HepG2 (cell line): ENCODE data around the gene TNRC18. TPM values are rescaled to one million over a fixed set of nuclear protein-coding genes. Genes with fewer than 3 reads are reported as not detected.
A peak's percentile ranks its signal among the peaks of the same experiment; 100 is the strongest.

ENCODE experiments used
- ERF ChIP-seq: IDR thresholded peaks from 2 replicates; pipeline ENCODE4 v1.6.1; 2018; ENCODE audit warnings: missing biosample characterization, missing genetic modification reagents
- FOSL2 ChIP-seq: sonication (generic); formaldehyde crosslinking; IDR thresholded peaks from 2 replicates; pipeline ENCODE4 v1.4.0; 2020; ENCODE audit warnings: missing genetic modification reagents
- GLMP ChIP-seq: sonication (generic); formaldehyde crosslinking; IDR thresholded peaks from 2 replicates; pipeline ENCODE4 v1.9.0; 2021; ENCODE audit warnings: missing genetic modification reagents, mild to moderate bottlenecking, borderline replicate concordance
- NFIC ChIP-seq: IDR thresholded peaks from 2 replicates; pipeline ENCODE4 v1.6.1; 2012; ENCODE audit warnings: mild to moderate bottlenecking, low read length, inconsistent platforms
- SETDB1 ChIP-seq: sonication (generic); formaldehyde crosslinking; IDR thresholded peaks from 2 replicates; pipeline ENCODE4 v1.5.1; 2020; ENCODE audit warnings: missing genetic modification reagents, mild to moderate bottlenecking, borderline replicate concordance
- SP5 ChIP-seq: IDR thresholded peaks from 2 replicates; pipeline ENCODE4 v1.6.1; 2016; ENCODE audit warnings: low read depth, borderline replicate concordance
- TFDP1 ChIP-seq: IDR thresholded peaks from 2 replicates; pipeline ENCODE4 v1.6.1; 2016; ENCODE audit warnings: missing compliant biosample characterization, missing genetic modification reagents, borderline replicate concordance
- ZNF121 ChIP-seq: sonication (generic); formaldehyde crosslinking; IDR thresholded peaks from 2 replicates; pipeline ENCODE4 v1.5.0; 2020; ENCODE audit warnings: mild to moderate bottlenecking, missing genetic modification reagents
- ZNF142 ChIP-seq: sonication (generic); formaldehyde crosslinking; IDR thresholded peaks from 2 replicates; pipeline ENCODE4 v1.4.0; 2020; ENCODE audit warnings: missing genetic modification reagents
- ZNF33A ChIP-seq: sonication (generic); formaldehyde crosslinking; IDR thresholded peaks from 2 replicates; pipeline ENCODE4 v1.5.1; 2020; ENCODE audit warnings: missing genetic modification reagents, mild to moderate bottlenecking, moderate library complexity, borderline replicate concordance
- ZSCAN30 ChIP-seq: sonication (generic); formaldehyde crosslinking; IDR thresholded peaks from 2 replicates; pipeline ENCODE4 v1.5.0; 2020; ENCODE audit warnings: mild to moderate bottlenecking, missing genetic modification reagents
- ZZZ3 ChIP-seq: sonication (generic); formaldehyde crosslinking; IDR thresholded peaks from 2 replicates; pipeline ENCODE4 v1.4.0; 2020; ENCODE audit warnings: missing genetic modification reagents, mild to moderate bottlenecking, borderline replicate concordance
- polyA plus RNA-seq, 8 experiments: library from polyadenylated mRNA; depleted of rRNA in 3 of 8; stranded (reverse) in 7 of 8; unstranded in 1 of 8; fragments of >200 nt; fragmentation: Illumina TruSeq in 4 of 8; extraction: Trizol in 4 of 8; gene quantifications; 2 replicates each; pipeline versions ENCODE4 v1.2.1 to v1.2.3, GENCODE V29; 2011 to 2016; ENCODE audit warnings: low read depth in 4 of 8, missing spikeins in 1 of 8, mixed read lengths in 1 of 8; ENCODE audit not compliant: insufficient read depth in 1 of 8
- total RNA-seq, 5 experiments: library from RNA; depleted of rRNA; stranded (reverse); fragments of >200 nt; fragmentation: Illumina TruSeq; extraction: Trizol; gene quantifications; 2 replicates each; pipeline ENCODE4 v1.2.3, GENCODE V29; 2016; ENCODE audit warnings: low read depth in 1 of 5
- TF ChIP-seq, protein P1 (sequence below): sonication (generic); formaldehyde crosslinking; IDR thresholded peaks from 2 replicates; pipeline ENCODE4 v1.5.0; 2020; ENCODE audit warnings: mild to moderate bottlenecking, missing genetic modification reagents, borderline replicate concordance
- TF ChIP-seq, protein P2 (sequence below): sonication (generic); formaldehyde crosslinking; IDR thresholded peaks from 2 replicates; pipeline ENCODE4 v1.4.0; 2020; ENCODE audit warnings: missing genetic modification reagents, borderline replicate concordance

TNRC18 gene
- total and polyA plus RNA-seq, 2 of the 13 experiments (the other 11 are each of a cell fraction or from before 2014, with no cell fraction given), result 11.7 to 17.4 TPM

DNA sequence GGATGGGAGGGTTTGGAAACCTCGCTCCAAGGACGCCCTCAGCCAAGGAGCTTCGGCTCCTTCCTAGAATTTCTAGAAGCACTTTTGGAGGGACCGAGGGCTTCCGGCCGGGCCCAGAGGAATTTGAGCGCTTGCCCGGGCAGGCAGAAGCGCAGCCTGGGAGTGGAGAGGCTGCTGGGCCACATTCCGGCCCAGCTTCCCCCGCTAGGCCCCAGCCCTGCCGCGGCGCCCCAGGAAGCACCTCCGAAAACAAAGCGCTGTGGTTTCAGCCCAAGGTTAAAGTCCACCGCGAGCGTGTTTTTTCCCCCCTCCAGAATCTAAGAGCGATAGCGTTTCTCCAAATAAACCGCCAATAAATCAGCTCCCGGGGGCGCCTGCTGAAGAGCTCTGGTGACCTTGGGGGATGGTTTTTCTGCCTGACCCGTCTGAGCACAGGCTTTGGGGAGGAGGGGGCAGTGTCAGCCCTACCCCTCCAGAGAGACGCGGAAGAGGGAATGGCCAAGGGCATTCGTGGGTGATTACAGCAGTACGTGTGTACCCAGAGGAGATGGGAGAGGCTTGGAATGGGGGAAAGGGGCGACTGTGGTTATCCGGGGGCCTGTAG lies 5.7 kb upstream of the TNRC18 start (continued):
- TF ChIP-seq, protein P1, sequence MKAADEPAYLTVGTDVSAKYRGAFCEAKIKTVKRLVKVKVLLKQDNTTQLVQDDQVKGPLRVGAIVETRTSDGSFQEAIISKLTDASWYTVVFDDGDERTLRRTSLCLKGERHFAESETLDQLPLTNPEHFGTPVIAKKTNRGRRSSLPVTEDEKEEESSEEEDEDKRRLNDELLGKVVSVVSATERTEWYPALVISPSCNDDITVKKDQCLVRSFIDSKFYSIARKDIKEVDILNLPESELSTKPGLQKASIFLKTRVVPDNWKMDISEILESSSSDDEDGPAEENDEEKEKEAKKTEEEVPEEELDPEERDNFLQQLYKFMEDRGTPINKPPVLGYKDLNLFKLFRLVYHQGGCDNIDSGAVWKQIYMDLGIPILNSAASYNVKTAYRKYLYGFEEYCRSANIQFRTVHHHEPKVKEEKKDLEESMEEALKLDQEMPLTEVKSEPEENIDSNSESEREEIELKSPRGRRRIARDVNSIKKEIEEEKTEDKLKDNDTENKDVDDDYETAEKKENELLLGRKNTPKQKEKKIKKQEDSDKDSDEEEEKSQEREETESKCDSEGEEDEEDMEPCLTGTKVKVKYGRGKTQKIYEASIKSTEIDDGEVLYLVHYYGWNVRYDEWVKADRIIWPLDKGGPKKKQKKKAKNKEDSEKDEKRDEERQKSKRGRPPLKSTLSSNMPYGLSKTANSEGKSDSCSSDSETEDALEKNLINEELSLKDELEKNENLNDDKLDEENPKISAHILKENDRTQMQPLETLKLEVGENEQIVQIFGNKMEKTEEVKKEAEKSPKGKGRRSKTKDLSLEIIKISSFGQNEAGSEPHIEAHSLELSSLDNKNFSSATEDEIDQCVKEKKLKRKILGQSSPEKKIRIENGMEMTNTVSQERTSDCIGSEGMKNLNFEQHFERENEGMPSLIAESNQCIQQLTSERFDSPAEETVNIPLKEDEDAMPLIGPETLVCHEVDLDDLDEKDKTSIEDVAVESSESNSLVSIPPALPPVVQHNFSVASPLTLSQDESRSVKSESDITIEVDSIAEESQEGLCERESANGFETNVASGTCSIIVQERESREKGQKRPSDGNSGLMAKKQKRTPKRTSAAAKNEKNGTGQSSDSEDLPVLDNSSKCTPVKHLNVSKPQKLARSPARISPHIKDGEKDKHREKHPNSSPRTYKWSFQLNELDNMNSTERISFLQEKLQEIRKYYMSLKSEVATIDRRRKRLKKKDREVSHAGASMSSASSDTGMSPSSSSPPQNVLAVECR (CRISPR knock-in tag), result peak; percentile 74; the same call in 1 of the 2 replicates
- TF ChIP-seq NFIC, result no peak
- no peak for TF ChIP-seq FOSL2 (CRISPR knock-in tag)
- TF ChIP-seq ZSCAN30 (CRISPR knock-in tag), result 0 out of 2 replicates have a peak, but pooled peaks have one; percentile 17
- peak; percentile 8; the same call in 1 of the 2 replicates for TF ChIP-seq ZNF121 (CRISPR knock-in tag)
- no peak for TF ChIP-seq ZZZ3 (CRISPR knock-in tag)
- peak; percentile 68; the same call in 1 of the 2 replicates for TF ChIP-seq SP5 (CRISPR knock-in tag)
- 0 out of 2 replicates have a peak, but pooled peaks have one; percentile 40 for TF ChIP-seq ERF (CRISPR knock-in tag)
- TF ChIP-seq GLMP (CRISPR knock-in tag), result no peak
- TF ChIP-seq, protein P2, sequence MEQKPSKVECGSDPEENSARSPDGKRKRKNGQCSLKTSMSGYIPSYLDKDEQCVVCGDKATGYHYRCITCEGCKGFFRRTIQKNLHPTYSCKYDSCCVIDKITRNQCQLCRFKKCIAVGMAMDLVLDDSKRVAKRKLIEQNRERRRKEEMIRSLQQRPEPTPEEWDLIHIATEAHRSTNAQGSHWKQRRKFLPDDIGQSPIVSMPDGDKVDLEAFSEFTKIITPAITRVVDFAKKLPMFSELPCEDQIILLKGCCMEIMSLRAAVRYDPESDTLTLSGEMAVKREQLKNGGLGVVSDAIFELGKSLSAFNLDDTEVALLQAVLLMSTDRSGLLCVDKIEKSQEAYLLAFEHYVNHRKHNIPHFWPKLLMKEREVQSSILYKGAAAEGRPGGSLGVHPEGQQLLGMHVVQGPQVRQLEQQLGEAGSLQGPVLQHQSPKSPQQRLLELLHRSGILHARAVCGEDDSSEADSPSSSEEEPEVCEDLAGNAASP (CRISPR knock-in tag), result no peak; the same call in 1 of the 2 replicates
- peak; percentile 26; the same call in 1 of the 2 replicates for TF ChIP-seq TFDP1
- TF ChIP-seq SETDB1 (CRISPR knock-in tag), result no peak
- TF ChIP-seq ZNF142 (CRISPR knock-in tag), result no peak
- TF ChIP-seq ZNF33A (CRISPR knock-in tag), result no peak; the same call in 1 of the 2 replicates
